ENCODE results near the gene PCNT. TPM values are rescaled to one million over a fixed set of nuclear protein-coding genes. Genes with fewer than 3 reads are reported as not detected.
"Not testable (repeated sequence)": the region's sequence is repeated elsewhere in the genome, so short reads cannot be mapped to it uniquely, and the experiment has no call there.

PCNT gene
- polyA plus RNA-seq, 1 experiment: 8.5 TPM

DNA sequence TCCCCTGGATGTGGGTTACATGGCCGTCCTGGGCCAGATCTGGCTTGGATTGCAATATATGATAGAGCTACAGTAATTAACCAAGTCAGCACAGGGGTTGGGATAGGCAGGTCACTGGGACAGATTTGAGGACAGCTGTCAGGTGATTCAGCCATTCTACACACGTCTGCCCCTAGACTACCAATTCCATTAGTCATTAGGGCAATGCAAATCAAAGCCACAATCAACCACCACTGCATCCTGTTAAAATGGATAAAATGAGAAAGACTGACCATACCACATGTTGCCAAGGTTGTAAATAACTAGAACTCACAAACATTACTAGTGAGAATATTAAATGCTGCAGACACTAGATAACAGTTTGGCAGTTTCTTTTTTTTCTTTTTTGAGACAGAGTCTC lies 16.3 kb upstream of the PCNT start:
- H3K27me3 ChIP-seq (ENCODE audit: control insufficient read depth, insufficient read depth, low read length): no peaks in the 10 kb centered on the region
- H3K9me3 ChIP-seq (ENCODE audit: control insufficient read depth, insufficient read depth, low read length): no peaks in the 10 kb centered on the region
- H3K4me3 ChIP-seq (ENCODE audit: low read depth, low read length): no peak overlapping the region
- POLR2A ChIA-PET: no interaction called here
- TF ChIP-seq, protein P1, sequence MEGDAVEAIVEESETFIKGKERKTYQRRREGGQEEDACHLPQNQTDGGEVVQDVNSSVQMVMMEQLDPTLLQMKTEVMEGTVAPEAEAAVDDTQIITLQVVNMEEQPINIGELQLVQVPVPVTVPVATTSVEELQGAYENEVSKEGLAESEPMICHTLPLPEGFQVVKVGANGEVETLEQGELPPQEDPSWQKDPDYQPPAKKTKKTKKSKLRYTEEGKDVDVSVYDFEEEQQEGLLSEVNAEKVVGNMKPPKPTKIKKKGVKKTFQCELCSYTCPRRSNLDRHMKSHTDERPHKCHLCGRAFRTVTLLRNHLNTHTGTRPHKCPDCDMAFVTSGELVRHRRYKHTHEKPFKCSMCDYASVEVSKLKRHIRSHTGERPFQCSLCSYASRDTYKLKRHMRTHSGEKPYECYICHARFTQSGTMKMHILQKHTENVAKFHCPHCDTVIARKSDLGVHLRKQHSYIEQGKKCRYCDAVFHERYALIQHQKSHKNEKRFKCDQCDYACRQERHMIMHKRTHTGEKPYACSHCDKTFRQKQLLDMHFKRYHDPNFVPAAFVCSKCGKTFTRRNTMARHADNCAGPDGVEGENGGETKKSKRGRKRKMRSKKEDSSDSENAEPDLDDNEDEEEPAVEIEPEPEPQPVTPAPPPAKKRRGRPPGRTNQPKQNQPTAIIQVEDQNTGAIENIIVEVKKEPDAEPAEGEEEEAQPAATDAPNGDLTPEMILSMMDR (IDR thresholded peaks at IDR 0.05; ENCODE audit: low read depth, low read length): no peak
- CTCF ChIA-PET: no interaction called here
- no peak overlapping the region for H3K27ac ChIP-seq (ENCODE audit: low read depth, low read length)
- DNase-seq (ENCODE audit: low read depth, low spot score): no peak

DNA sequence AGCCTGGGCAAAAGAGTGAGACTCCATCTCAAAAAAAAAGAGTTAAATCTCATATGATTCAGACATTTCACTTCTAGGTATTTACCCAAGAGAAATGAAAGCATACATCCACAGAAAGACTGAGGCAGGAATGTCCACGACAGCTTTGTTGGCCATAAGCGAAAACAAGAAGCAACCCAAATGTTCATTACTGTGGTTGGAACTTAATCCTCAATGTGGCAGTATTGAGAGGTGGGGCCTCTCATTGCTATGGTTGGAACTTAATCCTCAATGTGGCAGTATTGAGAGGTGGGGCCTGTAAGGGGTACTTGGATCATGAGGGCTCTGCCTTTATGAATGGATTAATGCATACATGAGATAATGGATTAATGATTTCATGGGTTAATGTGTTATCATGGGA lies 15.5 kb upstream of the PCNT start:
- Histone ChIP-seq H3K27me3 (ENCODE audit: control insufficient read depth, insufficient read depth, low read length) (no peaks in the 10 kb centered on the region), H3K4me3 (ENCODE audit: low read depth, low read length) (no peak overlapping the region), H3K9me3 (ENCODE audit: control insufficient read depth, insufficient read depth, low read length) (no peaks in the 10 kb centered on the region; the same call in 1 of the 2 replicates), H3K27ac (ENCODE audit: low read depth, low read length) (no peak overlapping the region)
- CTCF ChIA-PET: no interaction called here
- POLR2A ChIA-PET: no interaction called here
- TF ChIP-seq, protein P1 (IDR thresholded peaks at IDR 0.05; ENCODE audit: low read depth, low read length): no peak
- no peak for DNase-seq (ENCODE audit: low read depth, low spot score)

DNA sequence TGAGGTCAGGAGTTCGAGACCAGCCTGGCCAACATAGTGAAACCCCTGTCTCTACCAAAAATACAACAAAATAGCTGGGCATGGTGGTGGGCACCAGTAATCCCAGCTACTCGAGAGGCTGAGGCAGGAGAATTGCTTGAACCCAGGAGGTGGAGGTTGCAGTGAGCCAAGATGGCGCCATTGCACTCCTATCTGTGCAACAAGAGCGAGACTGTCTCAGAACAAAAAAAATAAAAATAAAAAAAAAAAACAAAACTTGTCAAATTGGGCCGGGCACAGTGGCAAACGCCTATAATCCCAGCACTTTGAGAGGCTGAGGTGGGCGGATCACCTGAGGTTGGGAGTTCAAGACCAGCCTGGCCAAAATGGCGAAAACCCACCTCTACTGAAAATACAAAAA lies 13.7 kb upstream of the PCNT start:
- DNase-seq (ENCODE audit: low read depth, low spot score); H3K4me3 ChIP-seq (ENCODE audit: low read depth, low read length); H3K27ac ChIP-seq (ENCODE audit: low read depth, low read length); POLR2A ChIA-PET; CTCF ChIA-PET; H3K27me3 ChIP-seq (ENCODE audit: control insufficient read depth, insufficient read depth, low read length); H3K9me3 ChIP-seq (ENCODE audit: control insufficient read depth, insufficient read depth, low read length): not testable (repeated sequence)

DNA sequence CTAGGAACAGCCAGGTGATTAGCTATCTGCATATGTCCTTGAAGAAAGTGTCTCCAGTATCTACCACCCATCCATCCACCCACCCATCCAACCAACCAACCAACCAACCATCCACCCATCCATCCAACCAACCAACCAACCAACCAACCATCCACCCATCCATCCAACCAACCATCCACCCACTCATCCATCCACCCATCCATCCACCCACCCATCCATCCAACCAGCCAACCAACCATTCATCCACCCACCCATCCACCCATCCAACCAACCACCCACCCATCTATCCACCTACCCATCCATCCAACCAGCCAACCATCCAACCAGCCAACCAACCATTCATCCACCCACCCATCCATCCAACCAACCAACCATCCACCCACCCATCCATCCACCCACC lies 12.4 kb upstream of the PCNT start:
- no peak overlapping the region for H3K4me3 ChIP-seq (ENCODE audit: low read depth, low read length)
- H3K27ac ChIP-seq (ENCODE audit: low read depth, low read length): no peak overlapping the region
- CTCF ChIA-PET: no interaction called here
- H3K9me3 ChIP-seq (ENCODE audit: control insufficient read depth, insufficient read depth, low read length): no peaks in the 10 kb centered on the region; the same call in 1 of the 2 replicates
- POLR2A ChIA-PET: no interaction called here
- no peaks in the 10 kb centered on the region for H3K27me3 ChIP-seq (ENCODE audit: control insufficient read depth, insufficient read depth, low read length)
- TF ChIP-seq, protein P1 (IDR thresholded peaks at IDR 0.05; ENCODE audit: low read depth, low read length): no peak
- DNase-seq (ENCODE audit: low read depth, low spot score): no peak

DNA sequence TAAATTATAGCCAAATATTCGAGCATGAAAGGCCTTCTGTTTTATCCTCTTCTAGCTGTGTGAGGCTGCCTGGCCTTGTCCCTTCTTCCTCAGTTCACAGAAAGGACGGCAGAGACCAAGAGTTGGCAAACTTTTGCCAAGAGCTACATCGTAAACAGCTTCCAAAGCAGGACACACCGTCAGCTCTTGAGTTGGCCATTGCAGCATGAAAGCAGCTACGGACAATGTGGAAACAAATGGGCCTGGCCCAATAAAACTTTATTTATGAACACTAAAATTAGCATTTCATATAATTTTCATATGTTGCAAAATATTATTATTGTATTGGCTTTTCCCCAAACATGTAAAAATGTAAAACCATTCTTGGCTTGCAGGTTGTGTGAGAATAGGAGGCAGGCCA lies 11.0 kb upstream of the PCNT start:
- Histone ChIP-seq H3K9me3 (ENCODE audit: control insufficient read depth, insufficient read depth, low read length) (no peaks in the 10 kb centered on the region; the same call in 1 of the 2 replicates), H3K27ac (ENCODE audit: low read depth, low read length) (no peak overlapping the region), H3K27me3 (ENCODE audit: control insufficient read depth, insufficient read depth, low read length) (no peaks in the 10 kb centered on the region), H3K4me3 (ENCODE audit: low read depth, low read length) (no peak overlapping the region)
- ChIA-PET POLR2A (no interaction called here), CTCF (no interaction called here)
- TF ChIP-seq, protein P1 (IDR thresholded peaks at IDR 0.05; ENCODE audit: low read depth, low read length): no peak
- DNase-seq (ENCODE audit: low read depth, low spot score): no peak

DNA sequence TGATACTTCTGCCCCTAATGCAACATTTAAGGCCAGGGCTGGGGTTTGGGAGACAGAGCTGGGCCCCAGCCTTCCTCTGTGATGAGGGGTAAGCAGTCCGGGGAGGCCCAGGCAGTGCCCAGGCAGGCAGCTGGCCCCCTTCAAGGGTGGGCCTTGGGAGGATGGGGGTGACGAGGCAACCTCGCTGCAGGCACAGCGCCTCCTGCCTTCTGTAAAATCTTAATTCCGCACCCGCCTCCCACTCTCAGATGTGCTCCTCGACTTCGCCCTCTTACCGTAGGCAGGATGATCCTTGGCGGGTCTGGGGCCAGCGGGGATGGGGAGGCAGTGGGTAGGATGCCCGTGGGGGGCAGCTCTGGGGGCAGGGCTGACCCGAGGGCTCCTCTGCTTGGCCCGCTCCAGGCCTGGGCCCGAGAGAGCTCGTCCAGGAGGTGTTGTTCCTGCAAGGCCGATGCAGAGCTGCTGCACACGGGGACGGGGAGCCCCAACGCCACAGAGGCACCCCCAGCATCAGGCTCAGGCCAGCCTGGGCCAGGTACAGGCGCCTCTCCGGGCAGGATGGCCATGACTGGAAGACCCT lies 9.4 kb upstream of the PCNT start:
- TF ChIP-seq, protein P1 (IDR thresholded peaks at IDR 0.05; ENCODE audit: low read depth, low read length): no peak
- POLR2A ChIA-PET: no interaction called here
- no peaks in the 10 kb centered on the region; the same call in 1 of the 2 replicates for H3K9me3 ChIP-seq (ENCODE audit: control insufficient read depth, insufficient read depth, low read length)
- CTCF ChIA-PET: no interaction called here
- no peak overlapping the region for H3K4me3 ChIP-seq (ENCODE audit: low read depth, low read length)
- H3K27ac ChIP-seq (ENCODE audit: low read depth, low read length): no peak overlapping the region
- no peak for DNase-seq (ENCODE audit: low read depth, low spot score)
- H3K27me3 ChIP-seq (ENCODE audit: control insufficient read depth, insufficient read depth, low read length): no peaks in the 10 kb centered on the region
